ENCODE results near the gene KHDRBS1. TPM values are rescaled to one million over a fixed set of nuclear protein-coding genes. Genes with fewer than 3 reads are reported as not detected.
"Not testable (repeated sequence)": the region's sequence is repeated elsewhere in the genome, so short reads cannot be mapped to it uniquely, and the experiment has no call there.

The KHDRBS1 gene
- total RNA-seq, result 61.7 TPM
- long read RNA-seq, transcript KHDRBS1-202 (9 exons, 2,757 nt), result major isoform, 239 of 254 reads
- long read RNA-seq, partial matches to known transcripts, result 5 of 254 reads
- long read RNA-seq, other reads (novel, unspliced or antisense), result 8 of 254 reads

- intact Hi-C loops (cut with micrococcal nuclease), result no loop called here
- DNase-seq (peak; percentile 99), ATAC-seq (peak; percentile 95)
Measured at GRCh38 chr1:32013386-32014198, at the start of gene KHDRBS1. Gene KHDRBS1 (plus strand): TSS chr1:32013868. CDS start chr1:32013996, 128 bp downstream.

GRCh38 chr1:31970873-31971272 is 42.8 kb upstream of the KHDRBS1 start:
- DNase-seq (no peak), ATAC-seq (no peak)
- intact Hi-C loops (cut with micrococcal nuclease), result loop anchor here (10.0 kb wide), 1 partner anchor 166 kb away; no protein-coding TSS in a partner anchor

- ATAC-seq (no peak), DNase-seq (no peak)
- intact Hi-C loops (cut with micrococcal nuclease), result loop anchor here (10.0 kb wide), 1 partner anchor 172 kb away; no protein-coding TSS in a partner anchor
Measured at GRCh38 chr1:31976401-31976800, 37.3 kb upstream of the KHDRBS1 start.

GRCh38 chr1:31977385-31978131 is 36.1 kb upstream of the KHDRBS1 start:
- no peak for DNase-seq
- peak; percentile 79 for ATAC-seq
- intact Hi-C loops (cut with micrococcal nuclease), result loop anchor here (10.0 kb wide), 1 partner anchor 173 kb away; no protein-coding TSS in a partner anchor

GRCh38 chr1:31978843-31979400 is 34.7 kb upstream of the KHDRBS1 start:
- intact Hi-C loops (cut with micrococcal nuclease), result loop anchor here (10.0 kb wide), 1 partner anchor 174 kb away; no protein-coding TSS in a partner anchor
- ATAC-seq (no peak), DNase-seq (no peak)

- ATAC-seq, result no peak
- intact Hi-C loops (cut with micrococcal nuclease), result no loop called here
- no peak for DNase-seq
Measured at GRCh38 chr1:31980835-31981455, 32.7 kb upstream of the KHDRBS1 start.

GRCh38 chr1:31981456-31981839 is 32.2 kb upstream of the KHDRBS1 start:
- intact Hi-C loops (cut with micrococcal nuclease), result no loop called here
- DNase-seq (no peak), ATAC-seq (no peak)

- no peak for ATAC-seq
- intact Hi-C loops (cut with micrococcal nuclease), result no loop called here
Measured at GRCh38 chr1:31981972-31982371, 31.7 kb upstream of the KHDRBS1 start.

GRCh38 chr1:31984419-31985347 is 29.0 kb upstream of the KHDRBS1 start:
- intact Hi-C loops (cut with micrococcal nuclease), result no loop called here
- DNase-seq (no peak), ATAC-seq (peak; percentile 80)

More at GRCh38 chr1:31981972-31982371, 31.7 kb upstream of the KHDRBS1 start:
- no peak for DNase-seq

- intact Hi-C loops (cut with micrococcal nuclease), result no loop called here
- no peak for DNase-seq
- ATAC-seq, result peak; percentile 20
Measured at GRCh38 chr1:31985430-31985829, 28.2 kb upstream of the KHDRBS1 start.

GRCh38 chr1:31987135-31987619 is 26.5 kb upstream of the KHDRBS1 start:
- no peak for DNase-seq
- intact Hi-C loops (cut with micrococcal nuclease), result no loop called here
- ATAC-seq, result no peak

- no peak for ATAC-seq
- no peak for DNase-seq
- intact Hi-C loops (cut with micrococcal nuclease), result no loop called here
Measured at GRCh38 chr1:31989964-31990363, 23.7 kb upstream of the KHDRBS1 start.

GRCh38 chr1:31991182-31991581 is 22.5 kb upstream of the KHDRBS1 start:
- ATAC-seq (peak; percentile 74), DNase-seq (no peak)

GRCh38 chr1:31995263-31995662 is 18.4 kb upstream of the KHDRBS1 start:
- DNase-seq, result no peak
- intact Hi-C loops (cut with micrococcal nuclease), result no loop called here

More at GRCh38 chr1:31991182-31991581, 22.5 kb upstream of the KHDRBS1 start:
- intact Hi-C loops (cut with micrococcal nuclease), result no loop called here

GRCh38 chr1:31996121-31996520 is 17.5 kb upstream of the KHDRBS1 start:
- DNase-seq; intact Hi-C loops (cut with micrococcal nuclease); ATAC-seq: not testable (repeated sequence)

More at GRCh38 chr1:31995263-31995662, 18.4 kb upstream of the KHDRBS1 start:
- no peak for ATAC-seq

GRCh38 chr1:32001863-32002262 is 11.8 kb upstream of the KHDRBS1 start:
- intact Hi-C loops (cut with micrococcal nuclease), result no loop called here
- DNase-seq, result no peak
- no peak for ATAC-seq

GRCh38 chr1:32002285-32002684 is 11.4 kb upstream of the KHDRBS1 start:
- intact Hi-C loops (cut with micrococcal nuclease); ATAC-seq; DNase-seq: not testable (repeated sequence)

GRCh38 chr1:32005522-32005921 is 8.1 kb upstream of the KHDRBS1 start:
- intact Hi-C loops (cut with micrococcal nuclease), result no loop called here
- DNase-seq (no peak), ATAC-seq (no peak)

Data from left ventricle myocardium superior (tissue), 1 donor.